Adrenal gland (tissue), 5 donors: Measurements from ENCODE around the gene HOXA13.
A peak's percentile ranks its signal among the peaks of the same experiment; 100 is the strongest.

ENCODE experiments used
- CTCF ChIP-seq, 6 experiments: fragments of 450-650 bp in 4 of 6; fragments of 200-600 bp in 2 of 6; sonication (generic) in 1 of 6; IDR thresholded peaks; 1 replicate in 5 of 6; 2 replicates in 1 of 6; pipeline versions ENCODE4 v1.5.1 to v1.8.0; 2016 to 2021; ENCODE audit warnings: antibody characterized with exemption in 6 of 6, mild to moderate bottlenecking in 2 of 6, moderate library complexity in 1 of 6
- POLR2A ChIP-seq, 2 donors: fragments of 450-650 bp; IDR thresholded peaks; one replicate each; pipeline ENCODE4 v1.6.1; 2017; ENCODE audit warnings: antibody characterized with exemption in 2 of 2, mild to moderate bottlenecking in 2 of 2, moderate library complexity in 1 of 2
- donor health status: DM: no; HTN: no; CAD: no.

GRCh38 chr7:27172823-27173510, 26.9 kb downstream of the HOXA13 start:
- no peak for TF ChIP-seq CTCF (IDR thresholded peaks at IDR 0.05)
- TF ChIP-seq POLR2A (IDR thresholded peaks at IDR 0.05): peak in 1 of 2 donors; percentile 31
